ENCODE measurements around the gene MYOM1.

Gene MYOM1

DNA sequence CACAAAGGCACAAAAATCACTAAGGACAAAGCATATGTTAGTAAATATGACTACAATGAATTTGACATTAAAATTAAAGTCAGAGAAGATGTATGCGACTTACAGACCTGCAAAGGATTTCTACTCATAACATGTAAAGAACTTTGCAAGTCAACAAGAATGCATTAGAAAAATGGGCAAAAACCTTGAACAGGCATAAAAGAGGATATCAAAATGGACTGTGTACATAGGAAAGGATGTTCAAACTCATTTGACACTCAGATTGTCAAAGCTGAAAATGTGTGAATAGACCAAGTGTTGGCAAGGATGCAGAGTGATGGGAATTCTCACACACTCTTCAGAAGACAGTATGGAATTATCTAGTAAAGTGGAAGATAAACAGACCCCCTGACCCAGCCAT lies 94.9 kb downstream of the MYOM1 start:
- H3K27ac ChIP-seq, result no peak overlapping the region
- TF ChIP-seq, protein P1, sequence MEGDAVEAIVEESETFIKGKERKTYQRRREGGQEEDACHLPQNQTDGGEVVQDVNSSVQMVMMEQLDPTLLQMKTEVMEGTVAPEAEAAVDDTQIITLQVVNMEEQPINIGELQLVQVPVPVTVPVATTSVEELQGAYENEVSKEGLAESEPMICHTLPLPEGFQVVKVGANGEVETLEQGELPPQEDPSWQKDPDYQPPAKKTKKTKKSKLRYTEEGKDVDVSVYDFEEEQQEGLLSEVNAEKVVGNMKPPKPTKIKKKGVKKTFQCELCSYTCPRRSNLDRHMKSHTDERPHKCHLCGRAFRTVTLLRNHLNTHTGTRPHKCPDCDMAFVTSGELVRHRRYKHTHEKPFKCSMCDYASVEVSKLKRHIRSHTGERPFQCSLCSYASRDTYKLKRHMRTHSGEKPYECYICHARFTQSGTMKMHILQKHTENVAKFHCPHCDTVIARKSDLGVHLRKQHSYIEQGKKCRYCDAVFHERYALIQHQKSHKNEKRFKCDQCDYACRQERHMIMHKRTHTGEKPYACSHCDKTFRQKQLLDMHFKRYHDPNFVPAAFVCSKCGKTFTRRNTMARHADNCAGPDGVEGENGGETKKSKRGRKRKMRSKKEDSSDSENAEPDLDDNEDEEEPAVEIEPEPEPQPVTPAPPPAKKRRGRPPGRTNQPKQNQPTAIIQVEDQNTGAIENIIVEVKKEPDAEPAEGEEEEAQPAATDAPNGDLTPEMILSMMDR (conservative IDR thresholded peaks at IDR 0.05), result no peak

DNA sequence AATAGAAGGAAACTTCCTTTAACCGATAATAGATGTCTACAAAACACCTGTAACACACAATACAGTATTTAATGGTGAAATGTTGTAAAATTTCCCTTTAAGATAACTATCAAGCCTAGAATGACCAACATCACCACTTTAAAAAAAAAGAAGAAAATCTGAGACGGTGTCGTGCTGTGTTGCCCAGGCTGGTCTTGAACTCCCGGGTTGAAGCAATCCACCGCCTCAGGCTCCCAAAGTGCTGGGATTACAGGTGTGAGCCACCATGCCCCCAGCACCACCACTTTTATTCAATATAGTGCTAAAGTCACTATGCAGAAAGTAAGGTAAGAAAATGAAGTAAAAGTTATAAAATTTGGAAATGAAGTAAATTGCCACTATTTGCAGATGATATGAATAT lies 96.9 kb downstream of the MYOM1 start:
- TF ChIP-seq, protein P1 (conservative IDR thresholded peaks at IDR 0.05), result no peak
- no peak overlapping the region for H3K27ac ChIP-seq

DNA sequence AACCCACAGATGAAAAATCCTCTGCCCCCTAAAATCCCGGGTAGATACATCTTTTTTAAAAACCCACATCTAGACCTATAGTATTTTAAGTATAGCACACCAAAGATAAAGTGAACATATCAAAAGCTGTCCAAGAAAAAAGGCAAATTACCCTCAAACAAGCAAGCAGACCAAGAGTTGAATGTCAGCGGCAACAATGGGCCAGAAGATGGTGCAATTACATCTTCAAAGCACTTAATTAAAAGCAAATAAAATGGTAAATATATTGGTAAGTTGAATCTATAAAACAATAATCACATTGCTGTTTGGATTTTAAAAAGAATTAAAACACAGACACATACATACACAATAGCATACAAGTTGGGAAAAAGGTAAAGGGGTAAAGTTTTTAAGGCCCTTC lies 98.5 kb downstream of the MYOM1 start:
- H3K27ac ChIP-seq, result no peak overlapping the region
- TF ChIP-seq, protein P1 (conservative IDR thresholded peaks at IDR 0.05), result peak; percentile 47

DNA sequence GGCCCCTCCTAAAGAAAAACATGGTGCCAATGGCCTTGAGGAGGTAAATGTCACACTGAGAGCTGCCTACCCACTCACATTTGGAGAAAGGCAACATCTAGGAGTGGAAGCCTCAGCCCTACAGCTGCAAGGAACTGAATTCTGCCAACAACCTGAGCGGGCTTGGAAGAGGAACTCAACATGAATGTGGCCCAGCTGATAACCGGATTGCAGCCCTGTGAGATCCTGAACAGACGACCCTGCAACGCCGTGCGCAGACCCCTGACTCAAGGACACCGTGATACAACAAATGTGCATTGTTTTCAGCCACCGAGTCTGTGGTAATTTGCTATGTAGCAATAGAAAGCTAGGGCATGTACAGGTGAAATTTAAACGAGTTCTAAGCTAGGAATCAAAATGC lies 99.4 kb downstream of the MYOM1 start:
- TF ChIP-seq, protein P1 (conservative IDR thresholded peaks at IDR 0.05), result no peak
- no peak overlapping the region for H3K27ac ChIP-seq

DNA sequence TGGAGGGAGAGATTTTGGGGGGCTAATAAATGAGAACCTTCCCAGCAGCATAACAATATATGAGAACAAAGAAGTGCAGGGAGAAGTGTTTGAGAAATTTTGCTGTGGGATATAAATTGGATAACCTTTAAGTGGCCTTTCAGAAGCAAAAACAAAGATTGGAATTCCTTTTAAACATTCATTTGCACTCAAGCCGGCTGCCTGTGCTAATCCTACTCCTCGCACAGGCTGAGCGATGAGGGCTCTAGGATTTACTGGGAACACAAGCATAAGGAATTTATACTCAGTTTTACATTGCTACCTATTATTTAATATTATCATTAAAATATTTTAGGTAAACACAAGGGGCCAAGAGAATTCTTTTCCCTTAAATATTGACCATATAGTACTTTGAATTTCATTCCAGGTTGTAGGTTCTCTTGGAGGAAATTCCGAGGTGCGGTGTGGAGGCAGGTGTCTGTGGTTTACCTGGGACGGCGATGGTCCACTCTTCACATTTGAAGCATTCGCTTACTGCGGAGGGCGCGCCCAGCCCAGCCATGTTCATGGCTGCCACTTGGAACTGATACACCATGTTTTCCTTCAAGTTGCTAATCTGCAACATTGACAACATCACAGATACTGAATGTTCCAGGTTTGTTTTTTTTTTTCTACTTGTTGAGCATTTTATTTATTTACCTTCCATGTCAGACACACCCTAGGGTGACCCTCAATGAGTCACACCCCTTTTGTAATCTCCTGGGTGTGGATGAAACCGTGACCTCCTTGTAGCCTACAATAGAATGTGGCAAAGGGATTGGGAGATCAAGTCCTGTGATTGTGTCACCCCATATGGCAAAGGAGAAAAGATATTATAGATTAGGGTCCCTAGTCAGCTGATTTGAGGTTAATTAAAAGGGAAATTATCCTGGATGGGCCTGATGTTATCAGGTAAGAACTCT lies 100.1 kb downstream of the MYOM1 start:
- H3K27ac ChIP-seq, result no peak overlapping the region
- TF ChIP-seq, protein P1 (conservative IDR thresholded peaks at IDR 0.05), result no peak

DNA sequence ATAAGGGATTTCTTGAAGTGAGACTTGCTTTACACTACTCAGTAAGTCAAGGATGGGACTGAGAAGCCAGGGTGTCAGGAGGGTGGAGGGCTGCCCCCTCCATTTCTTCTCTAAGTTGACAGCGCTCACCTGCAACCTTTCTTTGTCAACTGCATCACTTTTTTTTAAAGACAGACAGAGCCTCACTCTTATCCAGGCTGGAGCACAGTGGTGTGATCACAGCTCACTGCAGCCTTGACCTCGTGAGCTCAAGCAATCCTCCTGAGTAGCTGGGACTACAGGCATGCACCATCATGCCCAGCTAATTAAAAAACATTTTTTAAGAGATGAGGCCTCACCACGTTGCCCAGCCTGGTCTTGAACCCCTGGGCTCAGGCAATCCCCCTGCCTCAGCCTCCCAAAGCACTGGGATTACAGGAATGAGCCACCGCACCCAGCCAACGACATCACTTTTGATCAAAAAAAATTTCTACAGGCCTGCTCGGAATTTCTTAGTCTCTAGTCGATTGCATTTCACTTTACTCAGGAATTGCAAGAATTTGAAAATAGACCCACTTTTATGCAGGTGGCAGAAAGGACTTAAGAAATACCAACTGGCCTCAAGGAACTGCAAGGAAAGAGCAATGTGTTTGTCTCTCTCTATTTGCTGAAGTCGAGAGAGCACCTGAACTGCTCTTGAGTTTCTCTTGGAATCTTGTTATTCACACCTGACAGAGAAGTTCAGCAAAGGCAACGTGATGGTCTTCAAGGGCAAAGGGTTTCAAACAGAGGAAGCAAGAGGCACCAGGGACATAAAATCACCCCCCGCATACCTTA lies 101.4 kb downstream of the MYOM1 start:
- TF ChIP-seq, protein P1 (conservative IDR thresholded peaks at IDR 0.05), result no peak
- no peak overlapping the region for H3K27ac ChIP-seq

DNA sequence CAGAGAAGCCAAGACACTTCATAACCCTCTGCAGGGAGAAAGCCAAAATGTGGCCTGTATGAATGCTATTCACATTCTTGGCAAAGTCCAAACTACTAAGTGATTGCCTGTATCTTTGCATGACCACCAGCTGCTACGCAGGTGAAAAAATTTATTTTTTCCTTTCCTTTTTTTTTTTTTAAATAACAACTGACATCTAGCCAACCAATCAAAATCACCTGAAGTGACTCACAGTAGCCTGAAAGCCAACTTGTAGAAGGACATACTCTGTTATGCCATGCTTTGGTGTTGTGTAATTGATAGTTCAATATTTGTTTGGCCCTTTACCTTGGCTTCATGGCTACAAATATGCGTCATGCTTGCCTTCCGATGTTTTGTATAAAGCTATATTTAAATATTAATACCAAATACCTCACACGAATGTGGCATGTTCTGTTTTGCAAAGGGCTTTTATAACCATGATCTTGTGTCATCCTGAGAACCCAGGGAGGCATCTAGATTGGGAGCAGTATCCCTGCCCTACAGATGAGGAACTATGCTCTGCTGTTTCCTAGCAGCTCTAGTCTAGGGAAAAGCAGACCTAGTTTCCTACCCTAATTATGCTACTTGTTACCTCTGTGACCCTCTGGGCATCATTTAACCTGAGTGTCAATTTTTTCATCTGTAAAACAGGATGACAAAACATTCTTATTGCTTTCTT lies 102.1 kb downstream of the MYOM1 start:
- TF ChIP-seq, protein P1 (conservative IDR thresholded peaks at IDR 0.05), result no peak
- H3K27ac ChIP-seq, result no peak overlapping the region
